Frontal cortex (tissue), 4 donors: ENCODE data around the gene NGEF. TPM values are rescaled to one million over a fixed set of nuclear protein-coding genes. Genes with fewer than 3 reads are reported as not detected.
"Not testable (repeated sequence)": the region's sequence is repeated elsewhere in the genome, so short reads cannot be mapped to it uniquely, and the experiment has no call there.

Experiments
- DNase-seq, 2 donors: peaks; one replicate each; pipeline ENCODE4 v3.0.0; 2012; ENCODE audit warnings: low spot score in 2 of 2
- FAIRE-seq: peaks from 2 replicates; lab custom pipeline; 2012; peaks lifted over from hg19 to GRCh38; lab: Jason Lieb, UNC
- total RNA-seq: library from RNA; depleted of rRNA; stranded (reverse); fragments of >200 nt; gene quantifications from one replicate; pipeline ENCODE4 v1.2.3, GENCODE V29; 2014
- donor health status: control.
- donor health status: control.
- donor health status: control.

NGEF gene
- total RNA-seq, 1 donor from 2014 or later: 50.1 TPM

DNA sequence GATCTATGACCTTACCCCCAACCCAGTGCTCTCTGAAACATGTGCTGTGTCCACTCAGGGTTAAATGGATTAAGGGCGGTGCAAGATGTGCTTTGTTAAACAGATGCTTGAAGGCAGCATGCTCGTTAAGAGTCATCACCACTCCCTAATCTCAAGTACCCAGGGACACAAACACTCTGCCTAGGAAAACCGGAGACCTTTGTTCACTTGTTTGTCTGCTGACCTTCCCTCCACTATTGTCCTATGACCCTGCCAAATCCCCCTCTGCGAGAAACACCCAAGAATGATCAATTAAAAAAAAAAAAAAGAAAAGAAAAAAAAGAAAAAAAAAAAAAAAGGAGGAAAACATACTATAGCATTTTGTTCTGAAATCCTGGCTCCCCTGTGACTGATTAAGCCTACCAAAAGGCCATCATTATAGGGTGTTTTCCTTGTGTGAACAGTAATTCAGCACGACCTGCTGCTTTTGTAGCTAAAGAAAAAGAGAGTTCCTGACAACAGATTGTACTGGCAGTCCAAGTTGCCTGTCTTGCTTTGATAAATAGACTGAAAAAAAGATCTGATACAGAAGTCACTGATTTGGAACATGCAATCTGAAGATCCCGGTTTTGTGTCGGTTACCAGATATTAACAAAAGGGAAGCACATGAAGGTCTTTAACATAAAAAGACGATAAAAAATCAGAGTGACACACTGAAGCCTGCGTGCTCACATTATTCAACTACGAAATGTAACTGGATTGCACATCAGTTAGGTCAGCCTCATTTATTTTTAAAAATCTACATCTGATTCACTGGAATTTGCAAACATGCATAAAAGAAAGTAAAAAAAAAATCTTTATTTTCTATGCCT, 106.0 kb downstream of the NGEF start:
- not testable (repeated sequence) for DNase-seq, FAIRE-seq

DNA sequence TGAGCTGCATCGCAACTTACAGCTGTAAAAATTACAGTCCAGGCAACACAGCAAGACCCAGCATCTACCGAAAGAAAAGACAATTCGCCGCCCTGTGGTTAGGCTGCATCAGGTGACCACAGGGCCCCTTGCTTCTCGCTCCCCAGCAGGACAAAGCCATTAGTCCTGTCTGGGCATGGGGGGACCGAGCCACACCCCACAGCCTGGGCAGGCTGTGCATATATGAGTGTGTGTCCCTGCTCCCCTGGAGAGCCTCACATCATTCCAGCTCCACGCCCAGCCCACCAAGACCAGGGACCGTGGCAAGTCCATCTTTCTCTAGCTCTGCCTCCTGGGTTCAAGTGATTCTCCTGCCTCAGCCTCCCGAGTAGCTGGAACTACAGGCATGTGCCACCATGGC, 109.1 kb downstream of the NGEF start:
- FAIRE-seq: no peak

DNA sequence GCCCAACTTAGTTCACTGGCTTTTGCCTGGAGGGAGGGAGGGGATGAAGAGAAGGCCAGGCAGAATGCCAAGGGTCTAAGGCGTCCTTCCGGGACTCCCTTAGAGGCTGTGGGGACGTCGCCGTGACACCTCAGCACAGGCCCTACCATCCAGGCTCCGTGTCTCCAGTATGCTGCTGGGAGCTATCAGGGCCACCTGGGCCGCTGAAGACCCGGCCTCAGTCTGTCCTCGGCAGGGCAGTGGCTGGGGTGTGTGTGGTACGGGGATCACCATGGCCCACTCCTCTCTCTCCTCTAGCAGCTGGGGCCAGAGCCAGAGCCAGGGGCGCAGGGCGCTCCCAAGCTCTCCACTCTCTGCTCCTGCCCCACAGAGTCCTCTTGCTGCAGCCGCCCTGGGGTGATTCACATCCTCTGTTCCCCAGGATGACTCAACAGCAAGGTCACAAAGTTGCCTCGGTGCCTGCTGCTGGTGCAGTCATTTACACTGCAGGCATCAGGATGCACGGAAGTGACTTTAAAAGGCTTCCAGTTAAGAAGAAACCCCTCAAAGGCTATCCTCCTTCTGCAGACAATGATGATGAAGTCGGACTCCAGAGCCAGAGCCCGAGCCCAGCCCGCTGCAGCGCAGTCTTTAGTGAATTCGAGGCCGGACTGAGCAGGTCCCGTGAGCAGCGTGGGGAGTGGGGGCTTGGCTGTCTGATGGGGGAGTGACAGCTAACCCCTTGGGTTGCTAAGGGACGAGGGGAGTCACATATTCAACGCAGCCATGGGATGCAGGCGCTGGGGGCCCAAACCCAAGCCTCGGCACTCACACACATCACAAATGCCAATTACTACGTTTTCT, 111.1 kb downstream of the NGEF start:
- DNase-seq (no peak), FAIRE-seq (no peak)

More for the DNA sequence above, 109.1 kb downstream of the NGEF start:
- DNase-seq: no peak

DNA sequence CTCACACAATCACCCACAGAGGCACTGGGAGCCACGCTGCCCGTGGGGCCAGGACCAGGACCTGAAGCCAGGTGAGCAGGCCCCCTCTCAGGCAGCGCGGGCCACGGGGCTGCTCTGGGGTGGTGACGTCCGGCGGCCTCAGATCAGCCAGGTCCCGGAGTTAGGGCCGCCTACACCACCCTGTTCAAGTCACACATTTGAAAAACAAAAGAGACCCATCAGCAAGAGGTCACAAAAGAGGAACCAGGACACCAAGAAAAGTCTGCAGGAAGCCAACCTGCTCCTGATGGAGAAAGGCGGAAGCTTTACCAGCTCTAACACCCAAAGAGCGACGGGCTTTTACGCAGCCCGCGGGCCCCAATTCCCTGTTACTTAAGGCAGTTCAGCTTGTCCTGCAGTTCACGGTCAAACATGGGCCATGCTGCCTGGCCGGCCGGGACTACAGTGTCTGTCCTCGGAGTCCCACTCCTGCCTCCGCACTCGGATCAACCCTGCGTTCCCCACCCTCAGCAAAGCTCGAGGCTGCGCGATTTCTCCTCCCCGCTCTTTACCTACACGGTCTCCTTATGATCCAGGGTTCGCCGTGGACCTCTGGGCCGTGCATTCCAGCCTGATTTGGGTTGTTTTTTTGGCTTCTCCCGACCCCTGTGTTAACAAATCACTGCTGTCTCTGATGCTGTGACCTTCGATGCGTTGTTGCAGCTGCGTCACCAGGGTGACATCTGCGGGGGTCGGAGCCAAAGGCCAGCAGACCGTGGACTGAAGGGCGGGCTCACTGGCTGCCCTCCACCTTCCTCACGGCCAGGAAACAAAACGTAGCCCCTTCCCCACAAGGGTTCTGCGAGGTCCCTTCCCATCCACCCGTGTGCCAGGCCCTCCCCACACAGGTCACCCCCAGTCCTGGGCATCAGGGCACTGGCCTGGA, 112.0 kb downstream of the NGEF start:
- no peak for FAIRE-seq

GRCh38 chr2:232898592-232899543, 114.2 kb downstream of the NGEF start:
- FAIRE-seq (no peak), DNase-seq (no peak)

More for the DNA sequence above, 112.0 kb downstream of the NGEF start:
- DNase-seq: no peak

DNA sequence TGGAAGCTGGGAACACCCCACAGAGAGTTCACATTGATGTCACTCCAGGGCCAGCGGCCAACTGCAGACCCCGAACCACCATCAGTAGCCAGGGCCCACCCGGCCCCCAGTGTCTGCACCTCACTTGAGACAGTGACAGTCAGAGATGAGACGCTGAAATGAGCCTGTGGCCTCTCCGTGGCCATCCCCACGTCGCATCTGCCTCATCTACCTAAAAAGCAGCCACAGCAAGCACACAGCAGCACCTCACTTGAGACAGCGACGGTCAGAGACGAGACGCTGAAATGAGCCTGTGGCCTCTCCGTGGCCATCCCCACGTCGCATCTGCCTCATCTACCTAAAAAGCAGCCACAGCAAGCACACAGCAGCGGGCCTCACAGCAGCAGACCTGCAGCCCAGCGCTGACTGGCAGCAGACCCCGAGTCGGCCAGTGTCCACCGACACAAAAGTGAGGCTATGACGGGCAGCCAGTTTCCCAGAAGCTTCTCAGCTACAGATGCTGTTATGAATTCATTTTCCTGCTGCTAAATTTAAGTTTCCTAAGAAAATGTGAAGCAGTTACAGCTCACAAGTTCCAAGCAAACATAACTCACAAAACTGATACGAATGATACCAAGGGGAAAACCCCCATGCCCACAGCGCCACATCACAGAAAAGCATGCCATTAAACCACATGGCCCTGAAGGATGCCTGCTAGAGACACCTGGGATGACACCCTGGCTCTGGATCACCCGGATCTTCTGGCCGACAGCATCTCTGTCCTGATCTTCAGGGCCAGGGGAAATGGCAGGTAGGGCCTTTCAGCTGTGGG, 115.3 kb downstream of the NGEF start:
- FAIRE-seq: no peak

DNA sequence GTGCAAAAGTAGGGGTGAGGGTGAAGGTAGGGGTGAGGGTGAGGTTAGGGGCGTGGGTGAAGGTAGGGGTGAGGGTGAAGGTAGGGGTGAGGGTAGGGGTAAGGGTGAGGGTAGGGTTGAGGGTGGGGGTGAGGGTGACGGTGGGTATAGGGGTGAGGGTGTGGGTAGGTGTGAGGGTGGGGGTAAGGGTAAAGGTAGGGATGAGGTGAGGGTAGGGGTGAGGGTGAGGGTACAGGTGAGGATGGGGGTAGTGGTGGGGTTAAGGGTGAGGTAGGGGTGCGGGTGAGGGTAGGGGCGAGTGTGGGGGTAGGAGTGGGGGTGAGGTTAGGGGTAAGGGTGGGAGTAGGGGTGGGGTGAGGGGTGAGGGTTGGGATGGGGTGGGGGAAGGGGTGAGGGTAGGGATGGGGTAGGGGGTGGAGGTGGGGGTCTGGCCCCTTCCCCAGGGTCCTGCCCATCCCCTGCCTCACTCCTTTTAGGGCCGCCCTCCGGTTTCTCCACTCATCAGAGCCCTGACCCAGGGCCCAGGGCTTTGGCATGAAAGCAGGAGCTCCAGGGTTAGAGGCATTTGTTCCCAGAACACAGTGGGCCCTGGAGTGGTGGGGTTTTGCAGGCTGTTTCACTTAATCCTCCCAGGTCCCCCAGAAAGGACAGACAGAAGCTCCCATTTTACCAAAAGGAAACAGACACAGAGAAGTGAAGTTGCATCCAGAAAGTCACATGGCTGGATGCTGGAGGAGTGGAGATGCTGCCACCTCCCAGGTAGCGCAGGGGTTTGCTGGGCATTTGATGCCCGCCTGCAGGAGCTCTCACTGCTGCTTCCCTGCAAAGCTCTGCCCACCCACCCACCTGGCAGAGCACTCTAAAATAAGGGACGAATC, 116.1 kb downstream of the NGEF start:
- DNase-seq (no peak), FAIRE-seq (no peak)

More for the DNA sequence above, 115.3 kb downstream of the NGEF start:
- no peak for DNase-seq

DNA sequence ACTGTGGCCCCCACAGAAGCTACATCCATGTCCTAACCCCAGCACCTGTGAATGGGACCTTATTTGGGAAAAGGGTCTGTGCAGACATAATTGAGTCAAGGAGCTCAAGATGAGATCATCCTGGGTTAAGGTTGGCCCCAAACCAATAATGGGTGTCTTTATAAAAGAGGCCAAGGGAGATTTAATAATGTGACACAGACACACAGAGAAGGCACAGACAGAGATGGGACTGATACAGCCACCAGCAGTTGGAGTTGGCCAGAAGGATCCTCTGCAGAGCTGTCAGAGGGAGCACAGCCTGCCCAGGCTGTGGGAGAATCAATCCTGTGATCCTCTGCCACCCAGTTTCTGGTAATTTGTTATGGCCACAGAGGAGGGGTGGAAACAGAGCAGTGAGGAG, 116.9 kb downstream of the NGEF start:
- FAIRE-seq: no peak
- no peak for DNase-seq

GRCh38 chr2:232894746-232895145, 118.3 kb downstream of the NGEF start:
- no peak for DNase-seq
- FAIRE-seq: no peak

DNA sequence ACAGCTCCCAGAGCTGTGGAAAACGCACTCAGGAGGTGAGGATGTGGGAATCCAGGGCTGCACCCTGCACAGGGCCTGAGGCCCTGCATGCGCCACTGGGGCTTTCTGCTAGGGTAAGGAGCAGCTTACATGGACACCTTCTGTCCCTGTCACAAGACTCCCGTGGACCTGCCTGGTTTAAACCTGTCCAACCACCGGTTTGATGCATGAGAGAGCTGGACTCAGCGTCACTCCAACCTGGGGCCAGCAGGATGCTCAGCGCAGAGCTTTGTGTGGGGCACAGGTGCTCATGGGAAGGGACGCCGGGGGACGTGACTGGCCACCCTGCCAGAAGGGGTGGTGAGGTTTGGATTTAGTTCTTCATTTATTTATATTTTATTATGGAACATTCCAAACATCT, 118.8 kb downstream of the NGEF start:
- DNase-seq (no peak), FAIRE-seq (no peak)

DNA sequence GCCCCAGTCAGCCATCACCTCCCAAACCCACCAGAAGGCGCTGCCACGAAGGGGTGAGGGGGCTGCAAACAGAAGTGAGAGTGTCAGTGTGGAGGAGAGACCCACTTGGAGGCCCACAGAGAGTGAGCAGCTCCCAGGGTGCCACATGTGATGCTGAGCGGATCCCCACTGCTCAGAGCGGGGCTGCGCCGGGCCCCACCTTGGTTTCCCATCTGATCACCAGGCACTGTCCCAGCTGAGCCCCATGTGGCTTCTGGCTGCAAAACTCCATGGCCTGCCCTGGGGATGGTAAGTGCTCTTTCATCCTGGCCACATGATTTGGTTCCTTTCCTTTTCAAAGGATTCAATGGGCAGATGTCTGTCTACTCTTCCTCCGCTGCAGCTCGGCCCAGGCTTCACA, 119.2 kb downstream of the NGEF start:
- DNase-seq: no peak
- FAIRE-seq: no peak

GRCh38 chr2:232892843-232893242, 120.2 kb downstream of the NGEF start:
- FAIRE-seq: no peak
- no peak for DNase-seq

- no peak for FAIRE-seq
- no peak for DNase-seq
Observed at GRCh38 chr2:232892221-232892620, 120.8 kb downstream of the NGEF start.

DNA sequence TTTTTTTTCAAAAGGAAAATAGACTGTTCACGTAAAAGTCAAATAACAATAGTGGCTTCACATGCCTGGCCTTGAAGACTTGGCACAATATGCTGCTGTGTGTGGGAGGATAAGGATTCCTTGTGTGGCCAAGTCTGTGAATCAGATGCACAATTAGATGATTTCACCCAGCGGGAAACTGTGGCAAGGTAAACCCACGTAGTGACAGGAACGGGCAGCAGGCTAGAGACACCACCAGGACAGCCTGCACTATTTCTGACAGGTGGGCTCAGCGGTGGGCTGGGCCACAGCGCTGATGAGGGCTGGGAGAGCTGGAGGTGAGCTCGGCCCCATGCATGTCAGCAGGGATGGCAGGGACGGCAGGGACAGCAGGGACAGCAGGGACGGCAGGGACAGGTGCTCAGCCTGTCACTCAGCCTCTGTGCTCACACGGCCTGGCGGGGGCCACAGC, 121.4 kb downstream of the NGEF start:
- DNase-seq (no peak), FAIRE-seq (no peak)

DNA sequence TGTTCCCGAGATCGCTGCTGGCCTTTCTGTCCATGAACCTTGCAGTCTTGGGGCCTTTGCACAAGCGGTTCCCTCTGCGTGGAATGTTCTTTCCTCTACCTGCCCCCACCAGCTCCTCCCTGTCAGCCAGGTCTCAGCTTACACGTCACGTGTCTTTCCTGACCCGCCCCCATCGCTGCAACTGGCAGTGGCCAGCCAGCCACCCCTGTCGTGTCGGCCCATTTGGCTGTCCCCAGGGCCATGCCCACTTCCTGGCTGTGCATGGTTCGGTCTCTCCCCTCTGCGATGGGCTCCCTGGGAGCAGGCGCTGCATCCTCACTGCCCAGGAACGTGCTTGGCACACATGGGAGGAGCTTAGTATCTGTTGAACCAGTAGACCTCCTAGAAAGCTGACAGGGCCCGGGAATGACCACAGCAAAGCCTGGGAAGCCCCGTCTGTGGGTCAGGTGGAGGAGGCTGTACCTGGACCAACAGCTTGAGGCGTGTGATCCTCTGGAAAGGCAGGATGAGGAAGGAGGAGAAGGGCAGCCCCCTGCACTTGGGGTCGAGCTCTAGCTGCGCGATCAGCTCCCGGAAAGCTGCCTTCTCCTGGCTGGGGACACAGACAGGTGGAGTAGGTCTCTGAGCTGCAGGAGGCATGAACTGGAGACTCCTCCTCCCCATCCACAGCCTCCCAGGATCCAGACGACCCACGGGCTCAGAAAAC, 122.0 kb downstream of the NGEF start:
- no peak for DNase-seq
- FAIRE-seq: no peak

- DNase-seq (no peak), FAIRE-seq (no peak)
Observed at GRCh38 chr2:232890536-232890895, 122.5 kb downstream of the NGEF start.
